ENCODE measurements around the gene PAQR5. TPM values are rescaled to one million over a fixed set of nuclear protein-coding genes. Genes with fewer than 3 reads are reported as not detected.

The PAQR5 gene
- 88.0 to 124 TPM (median 110 TPM) in 5 replicates for total RNA-seq (2022; extraction: Qiagen RNA extraction; ENCODE audit: low read depth)

GRCh38 chr15:69298697-69299441 lies at the start of gene PAQR5:
Gene PAQR5, plus strand, starts transcription at chr15:69298912. Its CDS starts 61,169 bp downstream, at chr15:69360081.

GRCh38 chr15:69413822-69414700 lies 115.3 kb downstream of the PAQR5 start, which contains the start of gene KIF23:
Gene KIF23, plus strand, starts transcription at chr15:69414349. Its CDS starts 117 bp downstream, at chr15:69414466.

GRCh38 chr15:69452692-69453521 lies 154.2 kb downstream of the PAQR5 start, which contains the start of gene RPLP1:
Gene RPLP1, plus strand, starts transcription at chr15:69452818. Its CDS starts 131 bp downstream, at chr15:69452949.

Other genes starting within 250 kb of the PAQR5 start
- gene GLCE, start 138.3 kb upstream of the PAQR5 start, total RNA-seq (2022; extraction: Qiagen RNA extraction; ENCODE audit: low read depth) = 17.5 to 21.0 TPM (median 18.4 TPM) in 5 replicates
- gene KIF23, start 115.4 kb downstream of the PAQR5 start, total RNA-seq (2022; extraction: Qiagen RNA extraction; ENCODE audit: low read depth) = 70.2 to 83.9 TPM (median 78.2 TPM) in 5 replicates
- gene RPLP1, start 153.9 kb downstream of the PAQR5 start, total RNA-seq (2022; extraction: Qiagen RNA extraction; ENCODE audit: low read depth) = 3,505 to 4,675 TPM (median 3,669 TPM) in 5 replicates

Data from A549 treated with GW870086 at 1 μM for 4 hours (cell line).